ELR (cell line): ENCODE measurements around the gene PCDHA9.
"Not testable (repeated sequence)": the region's sequence is repeated elsewhere in the genome, so short reads cannot be mapped to it uniquely, and the experiment has no call there.

Source experiments
- DNase-seq: peaks from one replicate; pipeline ENCODE4 v3.0.0-alpha.2; 2015; ENCODE audit warnings: low read depth

Gene PCDHA9

GRCh38 chr5:140834439-140835008 is 13.7 kb upstream of the PCDHA9 start:
- DNase-seq: not testable (repeated sequence)

- DNase-seq: no peak
Measured at GRCh38 chr5:140835622-140836510, 12.3 kb upstream of the PCDHA9 start.

GRCh38 chr5:140840978-140841962 is 6.9 kb upstream of the PCDHA9 start, which contains the start of gene PCDHA8:
TSS of gene PCDHA8 (plus strand) at chr5:140841187. CDS start at chr5:140841322, 135 bp downstream.
- DNase-seq: peak; percentile 19

- no peak for DNase-seq
Measured at GRCh38 chr5:140842798-140843733, 5.1 kb upstream of the PCDHA9 start.

GRCh38 chr5:140849831-140850634 is 1.9 kb downstream of the PCDHA9 start:
- DNase-seq: not testable (repeated sequence)

- DNase-seq: no peak
Measured at GRCh38 chr5:140855772-140856674, 7.8 kb downstream of the PCDHA9 start, which contains the start of gene PCDHA10. TSS of gene PCDHA10 (plus strand) at chr5:140855897. CDS start at chr5:140856049, 152 bp downstream.

GRCh38 chr5:140857177-140857986 is 9.2 kb downstream of the PCDHA9 start:
- no peak for DNase-seq

GRCh38 chr5:140857987-140858240 is 9.7 kb downstream of the PCDHA9 start:
- DNase-seq: no peak

GRCh38 chr5:140862441-140863295 is 14.5 kb downstream of the PCDHA9 start:
- DNase-seq: no peak

- peak; percentile 14 for DNase-seq
Measured at GRCh38 chr5:140868721-140869554, 20.8 kb downstream of the PCDHA9 start, which contains the start of gene PCDHA11. TSS of gene PCDHA11 (plus strand) at chr5:140868957. CDS start at chr5:140869104, 147 bp downstream.

GRCh38 chr5:140869555-140869886 is 21.3 kb downstream of the PCDHA9 start:
- no peak for DNase-seq

GRCh38 chr5:140870221-140871201 is 22.3 kb downstream of the PCDHA9 start:
- no peak for DNase-seq

- DNase-seq: no peak
Measured at GRCh38 chr5:140875085-140876065, 27.2 kb downstream of the PCDHA9 start, which contains the start of gene PCDHA12. TSS of gene PCDHA12 (plus strand) at chr5:140875308. CDS start at chr5:140875473, 165 bp downstream.
